HepG2 (cell line): ENCODE measurements around the gene MYADML2. TPM values are rescaled to one million over a fixed set of nuclear protein-coding genes. Genes with fewer than 3 reads are reported as not detected.
A peak's percentile ranks its signal among the peaks of the same experiment; 100 is the strongest.

Source experiments
- ARID4A ChIP-seq: sonication (generic); formaldehyde crosslinking; IDR thresholded peaks from 2 replicates; pipeline ENCODE4 v1.5.0; 2020; ENCODE audit warnings: mild to moderate bottlenecking, missing genetic modification reagents, borderline replicate concordance
- JUND ChIP-seq: sonication (generic); formaldehyde crosslinking; IDR thresholded peaks from 2 replicates; pipeline ENCODE4 v1.8.0; 2022; ENCODE audit warnings: mild to moderate bottlenecking, missing genetic modification reagents
- MEIS1 ChIP-seq: sonication (generic); formaldehyde crosslinking; IDR thresholded peaks from 2 replicates; pipeline ENCODE4 v1.9.0; 2021; ENCODE audit warnings: mild to moderate bottlenecking, missing genetic modification reagents, moderate library complexity, borderline replicate concordance
- MTERF4 ChIP-seq: sonication (generic); formaldehyde crosslinking; IDR thresholded peaks from 2 replicates; pipeline ENCODE4 v1.8.0; 2023; ENCODE audit warnings: mild to moderate bottlenecking, missing genetic modification reagents
- MYC ChIP-seq: sonication (generic); formaldehyde crosslinking; IDR thresholded peaks from 2 replicates; pipeline ENCODE4 v1.9.0; 2021; ENCODE audit warnings: missing genetic modification reagents, borderline replicate concordance
- NPAS2 ChIP-seq: sonication (generic); formaldehyde crosslinking; IDR thresholded peaks from 2 replicates; pipeline ENCODE4 v1.8.0; 2022; ENCODE audit warnings: mild to moderate bottlenecking, missing genetic modification reagents, borderline replicate concordance
- NR1H2 ChIP-seq: sonication (generic); formaldehyde crosslinking; IDR thresholded peaks from 2 replicates; pipeline ENCODE4 v1.8.1; 2022; ENCODE audit warnings: low read depth, missing genetic modification reagents, borderline replicate concordance
- SAP130 ChIP-seq: IDR thresholded peaks from 2 replicates; pipeline ENCODE4 v1.6.1; 2016; ENCODE audit warnings: low read depth
- SIN3A ChIP-seq: IDR thresholded peaks from 2 replicates; pipeline ENCODE4 v1.6.1; 2011; ENCODE audit warnings: low read depth, mild to moderate bottlenecking, control low read depth, low read length, borderline replicate concordance
- STAG1 ChIP-seq: sonication (generic); formaldehyde crosslinking; IDR thresholded peaks from 2 replicates; pipeline ENCODE4 v1.4.0; 2020; ENCODE audit warnings: missing genetic modification reagents
- TEF ChIP-seq: sonication (generic); formaldehyde crosslinking; IDR thresholded peaks from 2 replicates; pipeline ENCODE4 v1.5.0; 2020; ENCODE audit warnings: missing genetic modification reagents
- YEATS4 ChIP-seq: sonication (generic); formaldehyde crosslinking; IDR thresholded peaks from 2 replicates; pipeline ENCODE4 v1.4.0; 2020; ENCODE audit warnings: missing genetic modification reagents, borderline replicate concordance
- ZBTB2 ChIP-seq: sonication (generic); formaldehyde crosslinking; IDR thresholded peaks from 2 replicates; pipeline ENCODE4 v1.8.0; 2022; ENCODE audit warnings: low read depth, missing genetic modification reagents
- ZNF282 ChIP-seq: fragments of 450-650 bp; IDR thresholded peaks from 2 replicates; pipeline ENCODE4 v1.6.1; 2018; ENCODE audit not compliant: partially characterized antibody
- ZNF484 ChIP-seq: sonication (generic); formaldehyde crosslinking; IDR thresholded peaks from 2 replicates; pipeline ENCODE4 v1.5.1; 2020; ENCODE audit warnings: mild to moderate bottlenecking, low read depth, missing genetic modification reagents, borderline replicate concordance
- ZNF615 ChIP-seq: sonication (generic); formaldehyde crosslinking; IDR thresholded peaks from 2 replicates; pipeline ENCODE4 v1.5.0; 2020; ENCODE audit warnings: mild to moderate bottlenecking, missing genetic modification reagents, borderline replicate concordance
- ZNF672 ChIP-seq: sonication (generic); formaldehyde crosslinking; IDR thresholded peaks from 2 replicates; pipeline ENCODE4 v1.8.1; 2022; ENCODE audit warnings: missing genetic modification reagents
- ZNF782 ChIP-seq: sonication (generic); formaldehyde crosslinking; IDR thresholded peaks from 2 replicates; pipeline ENCODE4 v1.4.0; 2020; ENCODE audit warnings: missing genetic modification reagents, mild to moderate bottlenecking, borderline replicate concordance
- ZNF883 ChIP-seq: sonication (generic); formaldehyde crosslinking; IDR thresholded peaks from 2 replicates; pipeline ENCODE4 v1.5.1; 2020; ENCODE audit warnings: mild to moderate bottlenecking, missing genetic modification reagents; ENCODE audit errors: not compliant biosample characterization
- polyA plus RNA-seq, 8 experiments: library from polyadenylated mRNA; depleted of rRNA in 3 of 8; stranded (reverse) in 7 of 8; unstranded in 1 of 8; fragments of >200 nt; fragmentation: Illumina TruSeq in 4 of 8; extraction: Trizol in 4 of 8; gene quantifications; 2 replicates each; pipeline versions ENCODE4 v1.2.1 to v1.2.3, GENCODE V29; 2011 to 2016; ENCODE audit warnings: low read depth in 4 of 8, missing spikeins in 1 of 8, mixed read lengths in 1 of 8; ENCODE audit not compliant: insufficient read depth in 1 of 8
- total RNA-seq, 5 experiments: library from RNA; depleted of rRNA; stranded (reverse); fragments of >200 nt; fragmentation: Illumina TruSeq; extraction: Trizol; gene quantifications; 2 replicates each; pipeline ENCODE4 v1.2.3, GENCODE V29; 2016; ENCODE audit warnings: low read depth in 1 of 5
- TF ChIP-seq, protein P1 (sequence below): sonication (generic); formaldehyde crosslinking; conservative IDR thresholded peaks from 2 replicates; pipeline ENCODE4 v1.8.0; 2022; ENCODE audit warnings: low read depth, missing genetic modification reagents

Gene MYADML2
- total and polyA plus RNA-seq, 2 of the 13 experiments (the other 11 are each of a cell fraction or from before 2014, with no cell fraction given), result not detected

DNA sequence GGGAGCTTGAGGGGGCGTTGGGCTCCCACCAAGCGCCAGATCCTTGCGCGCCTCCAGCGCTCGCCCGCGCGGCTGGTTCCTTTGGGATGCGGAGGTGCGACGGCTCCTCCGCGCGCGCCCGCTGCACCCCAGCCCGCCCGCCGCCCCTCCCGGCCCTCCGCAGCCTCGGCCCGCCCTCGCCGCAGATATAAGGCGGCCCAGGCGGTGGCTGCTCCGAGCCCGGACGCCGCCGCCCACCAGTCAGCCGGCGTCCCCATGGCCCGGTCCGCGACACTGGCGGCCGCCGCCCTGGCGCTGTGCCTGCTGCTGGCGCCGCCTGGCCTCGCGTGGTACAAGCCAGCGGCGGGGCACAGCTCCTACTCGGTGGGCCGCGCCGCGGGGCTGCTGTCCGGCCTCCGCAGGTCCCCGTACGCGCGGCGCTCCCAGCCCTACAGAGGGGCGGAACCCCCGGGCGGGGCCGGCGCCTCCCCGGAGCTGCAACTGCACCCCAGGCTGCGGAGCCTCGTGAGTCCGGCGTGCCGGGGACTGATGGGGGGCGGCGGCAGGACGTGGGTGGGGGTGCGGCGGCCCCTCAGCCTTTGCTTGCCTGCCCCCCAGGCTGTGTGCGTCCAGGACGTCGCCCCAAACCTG is 44.9 kb downstream of the MYADML2 start, which contains the start of gene NPB (continued):
- TF ChIP-seq MYC (CRISPR knock-in tag), result peak; percentile 43; the same call in 1 of the 2 replicates
- TF ChIP-seq NPAS2 (CRISPR knock-in tag), result no peak
- 0 out of 2 replicates have a peak, but pooled peaks have one; percentile 55 for TF ChIP-seq ZBTB2 (CRISPR knock-in tag)
- no peak for TF ChIP-seq ZNF883 (CRISPR knock-in tag)
- TF ChIP-seq TEF, result no peak; the same call in 1 of the 2 replicates
- no peak for TF ChIP-seq NR1H2 (CRISPR knock-in tag)
- no peak for TF ChIP-seq ZNF282
- TF ChIP-seq, protein P1, sequence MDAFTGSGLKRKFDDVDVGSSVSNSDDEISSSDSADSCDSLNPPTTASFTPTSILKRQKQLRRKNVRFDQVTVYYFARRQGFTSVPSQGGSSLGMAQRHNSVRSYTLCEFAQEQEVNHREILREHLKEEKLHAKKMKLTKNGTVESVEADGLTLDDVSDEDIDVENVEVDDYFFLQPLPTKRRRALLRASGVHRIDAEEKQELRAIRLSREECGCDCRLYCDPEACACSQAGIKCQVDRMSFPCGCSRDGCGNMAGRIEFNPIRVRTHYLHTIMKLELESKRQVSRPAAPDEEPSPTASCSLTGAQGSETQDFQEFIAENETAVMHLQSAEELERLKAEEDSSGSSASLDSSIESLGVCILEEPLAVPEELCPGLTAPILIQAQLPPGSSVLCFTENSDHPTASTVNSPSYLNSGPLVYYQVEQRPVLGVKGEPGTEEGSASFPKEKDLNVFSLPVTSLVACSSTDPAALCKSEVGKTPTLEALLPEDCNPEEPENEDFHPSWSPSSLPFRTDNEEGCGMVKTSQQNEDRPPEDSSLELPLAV (CRISPR knock-in tag), result peak; percentile 33; the same call in 1 of the 2 replicates
- no peak; the same call in 1 of the 2 replicates for TF ChIP-seq SAP130 (CRISPR knock-in tag)
- peak; percentile 13; the same call in 1 of the 2 replicates for TF ChIP-seq ARID4A (CRISPR knock-in tag)
- no peak for TF ChIP-seq MTERF4 (CRISPR knock-in tag)
- TF ChIP-seq SIN3A, result 0 out of 2 replicates have a peak, but pooled peaks have one; percentile 40
- TF ChIP-seq ZNF672 (CRISPR knock-in tag), result peak; percentile 88; the same call in 1 of the 2 replicates
- no peak for TF ChIP-seq MEIS1 (CRISPR knock-in tag)
- TF ChIP-seq ZNF484 (CRISPR knock-in tag), result no peak
- TF ChIP-seq ZNF782 (CRISPR knock-in tag), result no peak
- TF ChIP-seq ZNF615 (CRISPR knock-in tag), result 0 out of 2 replicates have a peak, but pooled peaks have one; percentile 43
- TF ChIP-seq JUND (CRISPR knock-in tag), result peak; percentile 39; the same call in 1 of the 2 replicates
- no peak for TF ChIP-seq YEATS4 (CRISPR knock-in tag)
- TF ChIP-seq STAG1 (CRISPR knock-in tag), result no peak
